ENCODE data around the gene CALCA.
A peak's percentile ranks its signal among the peaks of the same experiment; 100 is the strongest.
"Not testable (repeated sequence)": the region's sequence is repeated elsewhere in the genome, so short reads cannot be mapped to it uniquely, and the experiment has no call there.

CALCA gene, protein sequence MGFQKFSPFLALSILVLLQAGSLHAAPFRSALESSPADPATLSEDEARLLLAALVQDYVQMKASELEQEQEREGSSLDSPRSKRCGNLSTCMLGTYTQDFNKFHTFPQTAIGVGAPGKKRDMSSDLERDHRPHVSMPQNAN

DNA sequence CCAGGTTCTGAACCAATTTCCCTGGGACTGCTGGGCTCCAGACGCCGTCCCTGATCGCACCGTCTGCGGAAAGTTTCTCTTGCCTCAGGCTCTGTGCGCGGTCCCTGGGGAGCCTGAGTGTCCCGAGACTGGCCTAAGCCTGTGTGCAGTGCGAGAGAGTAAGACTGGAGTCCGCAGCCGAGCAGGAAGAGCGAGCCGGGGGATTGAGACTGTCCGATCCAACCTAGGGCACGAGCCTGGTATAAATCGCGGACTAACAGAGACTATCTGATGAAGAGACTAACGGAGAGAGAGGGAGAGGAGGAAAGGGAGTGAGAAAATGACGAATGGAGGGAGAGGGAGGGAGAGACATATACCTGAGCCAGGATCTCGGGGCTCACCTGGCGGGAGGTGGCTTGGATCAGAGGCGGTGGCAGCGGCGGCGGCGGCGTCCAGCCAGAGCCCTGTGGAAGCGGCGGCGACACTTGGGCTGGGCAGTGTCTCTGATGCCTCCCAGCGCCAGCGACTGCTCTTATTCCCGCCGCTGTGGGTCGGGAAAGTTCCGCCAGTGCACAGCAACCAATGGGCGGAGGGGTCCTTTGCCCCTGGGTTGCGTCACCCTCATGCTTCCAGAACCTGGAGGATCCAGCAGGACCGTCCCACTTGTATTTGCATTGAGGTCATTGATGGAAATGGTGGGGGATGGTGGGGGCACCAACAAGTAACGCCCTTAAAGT, at the start of gene CALCA:
TSS of gene CALCA (minus strand) at position 487 of the 716 bp plus-strand sequence. CDS start 1,159 bp downstream, outside the sequence.
- TF ChIP-seq, protein P1, sequence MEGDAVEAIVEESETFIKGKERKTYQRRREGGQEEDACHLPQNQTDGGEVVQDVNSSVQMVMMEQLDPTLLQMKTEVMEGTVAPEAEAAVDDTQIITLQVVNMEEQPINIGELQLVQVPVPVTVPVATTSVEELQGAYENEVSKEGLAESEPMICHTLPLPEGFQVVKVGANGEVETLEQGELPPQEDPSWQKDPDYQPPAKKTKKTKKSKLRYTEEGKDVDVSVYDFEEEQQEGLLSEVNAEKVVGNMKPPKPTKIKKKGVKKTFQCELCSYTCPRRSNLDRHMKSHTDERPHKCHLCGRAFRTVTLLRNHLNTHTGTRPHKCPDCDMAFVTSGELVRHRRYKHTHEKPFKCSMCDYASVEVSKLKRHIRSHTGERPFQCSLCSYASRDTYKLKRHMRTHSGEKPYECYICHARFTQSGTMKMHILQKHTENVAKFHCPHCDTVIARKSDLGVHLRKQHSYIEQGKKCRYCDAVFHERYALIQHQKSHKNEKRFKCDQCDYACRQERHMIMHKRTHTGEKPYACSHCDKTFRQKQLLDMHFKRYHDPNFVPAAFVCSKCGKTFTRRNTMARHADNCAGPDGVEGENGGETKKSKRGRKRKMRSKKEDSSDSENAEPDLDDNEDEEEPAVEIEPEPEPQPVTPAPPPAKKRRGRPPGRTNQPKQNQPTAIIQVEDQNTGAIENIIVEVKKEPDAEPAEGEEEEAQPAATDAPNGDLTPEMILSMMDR (IDR thresholded peaks at IDR 0.05; ENCODE audit: control extremely low read depth, extremely low read depth, low read depth, missing control alignments) = no peak
- no peak for DNase-seq (ENCODE audit: extremely low spot score)
- POLR2A ChIA-PET = no interaction called here
- CTCF ChIA-PET = interaction anchor here (1.6 to 3.1 kb wide), 2 partner anchors 18 to 65 kb away, joined by 4 to 14 read pairs; no protein-coding TSS in a partner anchor

DNA sequence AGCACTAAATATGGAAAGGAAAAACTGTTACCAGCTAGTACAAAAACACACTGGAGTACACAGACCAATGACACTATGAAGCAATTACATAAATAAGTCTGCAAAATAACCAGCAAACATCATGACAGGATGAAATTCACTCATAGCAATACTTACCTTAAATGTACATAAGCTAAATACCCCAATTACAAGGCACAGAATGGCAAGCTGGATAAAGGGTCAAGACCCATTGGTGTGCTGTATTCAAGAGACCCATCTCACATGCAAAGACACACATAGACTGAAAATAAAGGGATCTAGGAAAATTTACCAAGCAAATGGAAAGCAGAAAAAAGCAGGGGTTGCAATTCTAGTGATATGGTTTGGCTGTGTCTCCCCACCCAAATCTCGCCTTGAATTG, 44.0 kb upstream of the CALCA start:
- POLR2A ChIA-PET = no interaction called here
- CTCF ChIA-PET = interaction anchor here (1.6 to 1.7 kb wide), 2 partner anchors 10 to 47 kb away, joined by 3 to 6 read pairs; no protein-coding TSS in a partner anchor
- no peak for DNase-seq (ENCODE audit: extremely low spot score)
- TF ChIP-seq, protein P1 (IDR thresholded peaks at IDR 0.05; ENCODE audit: control extremely low read depth, extremely low read depth, low read depth, missing control alignments) = no peak

DNA sequence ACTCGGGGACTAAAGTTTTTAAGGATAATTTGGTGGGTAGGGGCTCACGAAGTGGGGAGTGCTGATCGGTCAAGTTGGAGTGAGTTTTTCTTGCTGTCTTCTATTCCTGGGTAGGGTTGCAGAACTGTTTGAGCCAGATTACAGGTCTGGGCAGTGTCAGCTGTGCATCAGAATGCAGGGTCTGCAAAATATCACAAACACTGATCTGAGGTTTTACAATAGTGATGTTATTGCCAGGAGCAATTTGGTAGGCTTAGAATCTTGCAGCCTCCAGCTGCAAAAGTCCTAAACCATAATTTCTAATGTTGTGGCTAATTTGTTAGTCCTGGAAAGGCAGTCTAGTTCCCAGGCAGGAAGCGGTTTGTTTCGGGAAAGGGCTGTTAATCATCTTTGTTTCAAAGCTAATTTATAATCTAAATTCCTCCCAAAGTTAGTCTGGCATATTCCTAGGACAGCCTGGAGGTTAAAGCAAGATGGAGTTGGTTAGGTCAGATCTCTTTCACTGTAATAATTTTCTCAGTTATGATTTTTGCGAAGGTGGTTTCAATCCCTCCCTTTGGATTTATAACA, 39.7 kb upstream of the CALCA start:
- TF ChIP-seq, protein P1 (IDR thresholded peaks at IDR 0.05; ENCODE audit: control extremely low read depth, extremely low read depth, low read depth, missing control alignments) = no peak
- ChIA-PET POLR2A (no interaction called here), CTCF (interaction anchor here (0.9 to 1.6 kb wide), 3 partner anchors 22 to 104 kb away, joined by 3 to 4 read pairs (median 3); no protein-coding TSS in a partner anchor)
- DNase-seq (ENCODE audit: extremely low spot score) = no peak

DNA sequence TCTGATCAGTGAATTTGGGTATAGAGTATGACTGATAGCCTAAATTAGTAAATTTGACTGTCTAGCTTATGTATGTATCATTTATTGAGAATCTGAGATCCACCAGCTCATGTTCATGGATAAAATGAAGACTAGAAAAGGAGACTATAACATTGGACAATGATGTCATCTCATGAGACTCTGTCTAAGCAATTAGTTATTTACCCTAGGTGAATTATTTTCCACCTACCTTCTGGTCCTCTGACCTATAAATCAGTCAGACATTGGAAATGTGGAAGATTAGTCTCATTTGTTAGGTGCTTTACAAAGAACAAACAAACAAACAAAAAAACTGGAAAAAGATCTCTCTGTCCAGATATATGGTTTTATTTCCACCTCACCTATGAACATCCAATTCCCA, 38.7 kb upstream of the CALCA start:
- TF ChIP-seq, protein P1 (IDR thresholded peaks at IDR 0.05; ENCODE audit: control extremely low read depth, extremely low read depth, low read depth, missing control alignments) = no peak
- POLR2A ChIA-PET = no interaction called here
- DNase-seq (ENCODE audit: extremely low spot score) = no peak
- CTCF ChIA-PET = no interaction called here

DNA sequence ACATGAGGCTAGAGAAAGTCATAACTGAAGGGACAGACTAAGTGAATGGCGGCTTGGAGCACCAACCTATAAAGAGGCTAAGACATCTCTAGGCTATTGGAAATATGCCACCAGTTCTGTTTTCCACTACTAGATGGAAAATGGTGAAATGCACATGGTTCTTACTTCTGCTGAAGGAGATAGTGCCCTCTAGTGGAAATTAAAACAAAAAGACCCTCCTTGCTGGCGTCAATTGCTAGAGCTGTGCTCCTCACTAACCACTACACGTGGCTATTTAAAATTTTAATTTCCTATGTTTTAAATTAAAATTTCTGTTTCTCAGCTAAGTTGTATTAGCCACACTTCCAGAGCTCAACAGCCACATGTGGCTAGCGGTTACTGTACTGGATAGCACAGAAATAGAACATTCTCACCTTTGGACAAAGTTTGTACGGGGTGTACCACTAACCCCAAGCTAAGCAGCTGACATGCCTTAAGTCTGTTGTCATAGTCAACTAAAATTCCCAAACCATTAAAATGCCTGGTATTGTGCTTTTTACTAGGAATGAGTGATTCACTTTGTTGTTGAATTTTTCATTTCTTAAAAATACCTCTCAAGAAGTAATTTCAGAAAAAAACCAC, 34.1 kb upstream of the CALCA start:
- DNase-seq (ENCODE audit: extremely low spot score) = peak; percentile 15
- ChIA-PET CTCF (interaction anchor here (0.6 to 2.4 kb wide), 22 partner anchors 8 to 1339 kb away, joined by 3 to 27 read pairs (median 4); partner anchors contain the start of gene CYP2R1), POLR2A (no interaction called here)
- TF ChIP-seq, protein P1 (IDR thresholded peaks at IDR 0.05; ENCODE audit: control extremely low read depth, extremely low read depth, low read depth, missing control alignments) = peak; percentile 47

DNA sequence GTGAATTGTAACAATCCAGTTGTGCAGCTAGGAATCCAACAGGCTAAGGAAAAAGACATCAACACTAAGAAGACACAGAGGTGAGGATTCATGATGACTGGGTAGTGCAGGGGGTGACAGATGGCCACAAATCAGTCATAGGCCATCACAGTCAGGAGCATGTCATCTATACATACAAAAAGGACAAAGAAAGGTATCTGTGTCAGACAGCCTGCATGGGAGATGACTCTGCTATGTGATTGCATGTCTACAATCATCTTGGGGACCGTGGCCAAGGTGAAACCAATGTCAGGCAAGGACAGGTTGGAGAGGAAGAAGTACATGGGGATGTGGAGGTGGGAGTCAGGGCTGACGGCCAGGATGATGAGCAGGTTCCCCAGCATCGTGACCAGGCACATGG, 16.0 kb upstream of the CALCA start:
- CTCF ChIA-PET; DNase-seq (ENCODE audit: extremely low spot score); POLR2A ChIA-PET: not testable (repeated sequence)
